Measurements from ENCODE around the gene SEPTIN8. TPM values are rescaled to one million over a fixed set of nuclear protein-coding genes. Genes with fewer than 3 reads are reported as not detected.

SEPTIN8 gene
- total and polyA plus RNA-seq, 9 donors = 18.7 to 54.5 (median 36.8) TPM

- TF ChIP-seq EP300 (IDR thresholded peaks at IDR 0.05) (no peak), POLR2A (IDR thresholded peaks at IDR 0.05) (no peak)
- TF ChIP-seq, protein P1, sequence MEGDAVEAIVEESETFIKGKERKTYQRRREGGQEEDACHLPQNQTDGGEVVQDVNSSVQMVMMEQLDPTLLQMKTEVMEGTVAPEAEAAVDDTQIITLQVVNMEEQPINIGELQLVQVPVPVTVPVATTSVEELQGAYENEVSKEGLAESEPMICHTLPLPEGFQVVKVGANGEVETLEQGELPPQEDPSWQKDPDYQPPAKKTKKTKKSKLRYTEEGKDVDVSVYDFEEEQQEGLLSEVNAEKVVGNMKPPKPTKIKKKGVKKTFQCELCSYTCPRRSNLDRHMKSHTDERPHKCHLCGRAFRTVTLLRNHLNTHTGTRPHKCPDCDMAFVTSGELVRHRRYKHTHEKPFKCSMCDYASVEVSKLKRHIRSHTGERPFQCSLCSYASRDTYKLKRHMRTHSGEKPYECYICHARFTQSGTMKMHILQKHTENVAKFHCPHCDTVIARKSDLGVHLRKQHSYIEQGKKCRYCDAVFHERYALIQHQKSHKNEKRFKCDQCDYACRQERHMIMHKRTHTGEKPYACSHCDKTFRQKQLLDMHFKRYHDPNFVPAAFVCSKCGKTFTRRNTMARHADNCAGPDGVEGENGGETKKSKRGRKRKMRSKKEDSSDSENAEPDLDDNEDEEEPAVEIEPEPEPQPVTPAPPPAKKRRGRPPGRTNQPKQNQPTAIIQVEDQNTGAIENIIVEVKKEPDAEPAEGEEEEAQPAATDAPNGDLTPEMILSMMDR (IDR thresholded peaks at IDR 0.05) = no peak
- Histone ChIP-seq H3K27me3 (no peaks in the 10 kb centered on the region), H3K36me3 (no peaks in the 10 kb centered on the region), H3K27ac (no peak overlapping the region), H3K9me3 (peaks cover 0 to 4% of the 10 kb centered on the region in 2 donors), H3K4me1 (ENCODE audit: insufficient read depth) (no peaks in the 10 kb centered on the region), H3K4me3 (no peak overlapping the region)
- intact Hi-C loops (cut with DNase I) = loop anchor here in 1 of 4 donors (10.0 kb wide), 1 partner anchor 82 kb away; the partner anchor contains the start of gene KIF3A
- DNase-seq = no peak
- WGBS, 3 donors = 39 to 53% (median 41%) methylated on average over 1 of the region's 1 CpG
Observed at GRCh38 chr5:132817011-132817410, 40.0 kb upstream of the SEPTIN8 start.

- TF ChIP-seq EP300 (IDR thresholded peaks at IDR 0.05) = no peak
- TF ChIP-seq POLR2A (IDR thresholded peaks at IDR 0.05) = no peak
- TF ChIP-seq, protein P1 (IDR thresholded peaks at IDR 0.05) = no peak
- DNase-seq = no peak
- intact Hi-C loops (cut with DNase I) = loop anchor here in 1 of 4 donors (10.0 kb wide), 1 partner anchor 82 kb away; the partner anchor contains the start of gene KIF3A
Observed at GRCh38 chr5:132816554-132816953, 39.5 kb upstream of the SEPTIN8 start.

GRCh38 chr5:132816083-132816482 is 39.0 kb upstream of the SEPTIN8 start:
- peaks cover 0 to 4% of the 10 kb centered on the region in 2 donors for H3K9me3 ChIP-seq
- no peaks in the 10 kb centered on the region for H3K36me3 ChIP-seq
- intact Hi-C loops (cut with DNase I) = loop anchor here in 1 of 4 donors (10.0 kb wide), 1 partner anchor 81 kb away; the partner anchor contains the start of gene KIF3A
- no peaks in the 10 kb centered on the region for H3K4me1 ChIP-seq (ENCODE audit: insufficient read depth)
- TF ChIP-seq POLR2A (IDR thresholded peaks at IDR 0.05) (no peak), EP300 (IDR thresholded peaks at IDR 0.05) (no peak)
- TF ChIP-seq, protein P1 (IDR thresholded peaks at IDR 0.05) = no peak
- no peak overlapping the region for H3K27ac ChIP-seq
- H3K4me3 ChIP-seq = no peak overlapping the region
- no peak for DNase-seq
- H3K27me3 ChIP-seq = no peaks in the 10 kb centered on the region
- 77 to 83% (median 79%) methylated on average over 2 of the region's 2 CpGs for WGBS, 3 donors

More at GRCh38 chr5:132816554-132816953, 39.5 kb upstream of the SEPTIN8 start:
- H3K27me3 ChIP-seq = no peaks in the 10 kb centered on the region
- no peaks in the 10 kb centered on the region for H3K36me3 ChIP-seq
- no peak overlapping the region for H3K4me3 ChIP-seq
- no peak overlapping the region for H3K27ac ChIP-seq
- peaks cover 0 to 4% of the 10 kb centered on the region in 2 donors for H3K9me3 ChIP-seq
- H3K4me1 ChIP-seq (ENCODE audit: insufficient read depth) = no peaks in the 10 kb centered on the region

- no peaks in the 10 kb centered on the region for H3K4me1 ChIP-seq (ENCODE audit: insufficient read depth)
- intact Hi-C loops (cut with DNase I) = loop anchor here in 1 of 4 donors (10.0 kb wide), 1 partner anchor 81 kb away; the partner anchor contains the start of gene KIF3A
- 90 to 98% (median 94%) methylated on average over 1 of the region's 1 CpG for WGBS, 3 donors
- TF ChIP-seq, protein P1 (IDR thresholded peaks at IDR 0.05) = no peak
- TF ChIP-seq POLR2A (IDR thresholded peaks at IDR 0.05) (no peak), EP300 (IDR thresholded peaks at IDR 0.05) (no peak)
- no peak overlapping the region for H3K4me3 ChIP-seq
- no peaks in the 10 kb centered on the region for H3K36me3 ChIP-seq
- no peak for DNase-seq
- no peak overlapping the region for H3K27ac ChIP-seq
- H3K9me3 ChIP-seq = peaks cover 0 to 4% of the 10 kb centered on the region in 2 donors
- H3K27me3 ChIP-seq = no peaks in the 10 kb centered on the region
Observed at GRCh38 chr5:132815454-132815853, 38.4 kb upstream of the SEPTIN8 start.

Measured in ovary (tissue), 9 donors.